ENCODE data around the gene C10orf88.

DNA sequence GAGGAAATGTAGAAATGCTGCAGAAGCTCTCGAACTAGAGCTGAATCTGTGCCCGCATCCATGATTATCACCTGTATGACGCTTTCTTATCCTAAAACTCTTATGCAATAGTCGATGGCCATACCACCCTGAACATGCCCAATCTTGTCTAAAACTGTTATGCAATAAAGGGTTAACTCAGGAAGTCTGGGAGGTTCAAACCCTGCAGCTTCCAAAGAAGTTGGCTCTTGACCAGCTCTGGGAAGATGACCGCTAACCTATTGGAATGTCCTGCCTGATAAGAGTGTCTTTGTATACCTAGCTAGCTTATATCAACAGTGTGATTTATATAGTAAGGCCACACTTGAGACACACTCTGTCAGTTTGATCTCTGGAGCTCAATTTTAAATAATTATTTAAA, 3.4 kb upstream of the C10orf88 start:
- TF ChIP-seq CTCF (conservative IDR thresholded peaks at IDR 0.05 in 1 of 2, IDR thresholded peaks at IDR 0.05 in 1 of 2; ENCODE audit: extremely low read depth in 1 of 2, insufficient read depth in 1 of 2, low read depth in 1 of 2, low read length in 2 of 2) (no peak), EZH2 (IDR thresholded peaks at IDR 0.05; ENCODE audit: borderline replicate concordance, low read length) (no peak)

Data from mammary epithelial cell (primary cell).